ENCODE results near the gene GLP2R.
"Not testable (repeated sequence)": the region's sequence is repeated elsewhere in the genome, so short reads cannot be mapped to it uniquely, and the experiment has no call there.

Gene GLP2R

GRCh38 chr17:9899280-9900043 lies 73.7 kb downstream of the GLP2R start:
- no peak for DNase-seq (ENCODE audit: low read depth in 2 of 2)

- DNase-seq (ENCODE audit: low read depth in 2 of 2), result no peak
Observed at GRCh38 chr17:9900044-9900594, 74.4 kb downstream of the GLP2R start.

DNA sequence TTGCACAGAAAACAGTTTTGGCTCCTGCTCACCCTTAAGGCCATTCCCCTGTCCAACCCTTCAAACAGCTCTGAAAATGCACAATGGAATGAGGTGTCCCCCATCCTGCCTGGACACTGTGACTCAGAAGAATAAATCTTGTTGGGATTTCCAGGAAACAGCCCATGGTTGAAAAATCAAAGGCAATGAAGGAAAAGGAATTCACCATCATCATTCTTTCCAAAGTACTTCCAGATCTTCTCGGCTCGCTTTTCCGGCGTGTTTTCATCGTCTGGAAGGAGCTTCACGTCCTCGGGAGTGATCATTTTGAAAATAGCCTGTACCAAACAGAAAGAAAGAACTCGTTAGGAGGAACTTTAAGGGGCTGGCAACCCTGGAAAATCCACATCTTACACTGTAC lies 75.1 kb downstream of the GLP2R start:
- no peak for DNase-seq (ENCODE audit: low read depth in 2 of 2)

- no peak for DNase-seq (ENCODE audit: low read depth in 2 of 2)
Observed at GRCh38 chr17:9902120-9902519, 76.4 kb downstream of the GLP2R start.

DNA sequence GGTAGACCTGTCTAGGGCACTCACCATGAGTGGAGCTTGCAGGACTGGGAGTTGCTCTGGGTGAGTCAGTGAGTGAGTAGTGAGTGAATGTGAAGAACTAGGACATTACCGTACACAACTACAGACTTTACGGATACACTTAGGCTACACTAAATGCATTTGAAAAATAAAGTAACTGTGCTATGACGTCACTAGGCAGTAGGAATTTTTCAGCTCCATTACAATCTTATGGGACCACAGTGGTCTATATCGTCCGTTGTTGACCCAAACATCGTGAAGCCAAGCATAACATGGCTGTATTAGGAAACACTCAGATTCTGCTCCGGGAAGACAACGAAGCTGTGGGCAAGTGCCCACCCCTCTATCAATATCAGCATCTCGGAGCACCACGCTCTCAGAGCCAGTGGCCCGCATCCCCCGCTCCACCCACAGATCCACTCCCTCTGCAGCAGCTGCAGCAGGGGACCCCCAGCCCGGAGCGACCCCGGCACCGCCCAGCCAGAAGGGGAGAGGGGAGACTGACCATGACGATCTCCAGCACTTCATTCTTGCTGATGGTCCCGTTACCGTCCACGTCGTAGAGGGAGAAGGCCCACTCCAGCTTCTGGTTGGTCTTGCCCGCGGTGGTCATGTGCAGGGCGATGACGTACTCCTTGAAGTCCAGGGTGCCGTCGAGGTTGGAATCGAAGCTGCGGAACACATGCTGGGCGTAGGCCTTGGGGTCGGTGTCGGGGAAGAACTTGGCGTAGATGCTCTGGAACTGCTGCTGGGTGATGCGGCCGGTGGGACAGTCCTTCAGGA lies 78.8 kb downstream of the GLP2R start:
- DNase-seq (ENCODE audit: low read depth in 2 of 2), result no peak

- DNase-seq (ENCODE audit: low read depth in 2 of 2), result no peak
Observed at GRCh38 chr17:9905078-9905415, 79.3 kb downstream of the GLP2R start, which contains the start of gene RCVRN. RCVRN (minus strand) TSS chr17:9905271; CDS start chr17:9905180, 91 bp downstream.

DNA sequence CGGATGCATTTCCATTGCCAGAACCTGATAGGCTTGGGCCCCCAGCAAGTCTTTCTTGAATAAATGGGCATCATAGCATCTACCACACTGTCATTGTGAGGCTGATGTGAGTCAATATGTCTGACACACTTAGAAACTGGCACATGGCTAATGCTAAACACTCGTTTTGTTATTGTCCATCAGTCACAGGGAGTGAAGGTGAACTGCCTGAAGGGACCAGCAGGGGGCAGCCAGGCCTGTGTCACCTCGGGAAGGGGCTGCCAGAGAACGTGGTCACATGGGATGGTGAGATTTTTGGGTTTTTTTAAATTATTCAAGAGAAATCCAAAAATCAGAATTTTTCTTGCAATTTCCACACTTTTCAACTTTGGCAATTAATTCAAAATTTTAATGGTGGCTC lies 80.2 kb downstream of the GLP2R start:
- DNase-seq (ENCODE audit: low read depth in 2 of 2), result no peak

DNA sequence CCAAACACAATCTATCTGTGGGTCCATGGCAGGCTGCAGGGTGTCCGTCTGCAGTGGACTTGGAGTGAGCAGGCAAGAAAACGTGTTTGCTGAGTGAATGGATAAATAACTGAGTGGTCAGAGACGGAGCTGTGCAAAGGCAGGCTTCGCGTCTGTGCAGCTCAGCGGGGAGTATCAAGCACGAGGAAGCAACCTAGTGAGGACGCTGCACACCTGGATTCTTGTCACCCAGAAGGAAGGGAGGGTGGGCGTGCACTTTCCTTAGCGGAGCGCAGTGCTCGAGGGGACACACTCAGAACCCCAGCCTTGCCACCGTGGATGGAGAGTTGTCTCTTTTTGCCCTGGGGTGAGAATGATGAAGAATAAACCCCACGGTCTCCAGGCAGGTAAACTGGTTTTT lies 80.9 kb downstream of the GLP2R start:
- no peak for DNase-seq (ENCODE audit: low read depth in 2 of 2)

DNA sequence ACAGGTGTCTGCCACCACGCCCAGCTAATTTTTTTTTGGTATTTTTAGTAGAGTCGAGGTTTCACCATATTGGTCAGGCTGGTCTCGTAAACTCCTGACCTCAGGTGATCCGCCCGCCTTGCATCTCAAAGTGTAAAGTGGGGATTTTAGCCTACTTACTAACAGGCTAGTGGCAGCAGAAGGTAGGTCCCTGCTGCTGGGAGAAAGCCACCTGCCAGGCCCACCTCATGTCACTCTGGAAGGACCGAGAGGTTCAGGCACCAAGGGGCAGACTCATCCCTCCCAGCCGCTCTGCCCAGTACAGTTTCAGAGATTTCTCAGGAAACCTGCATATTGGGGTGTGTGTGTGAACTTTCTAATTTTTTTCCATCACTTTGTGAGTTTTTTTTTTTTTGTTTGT lies 81.4 kb downstream of the GLP2R start:
- DNase-seq (ENCODE audit: low read depth in 2 of 2), result no peak

- DNase-seq (ENCODE audit: low read depth in 2 of 2), result no peak
Observed at GRCh38 chr17:9907883-9908648, 82.3 kb downstream of the GLP2R start.

DNA sequence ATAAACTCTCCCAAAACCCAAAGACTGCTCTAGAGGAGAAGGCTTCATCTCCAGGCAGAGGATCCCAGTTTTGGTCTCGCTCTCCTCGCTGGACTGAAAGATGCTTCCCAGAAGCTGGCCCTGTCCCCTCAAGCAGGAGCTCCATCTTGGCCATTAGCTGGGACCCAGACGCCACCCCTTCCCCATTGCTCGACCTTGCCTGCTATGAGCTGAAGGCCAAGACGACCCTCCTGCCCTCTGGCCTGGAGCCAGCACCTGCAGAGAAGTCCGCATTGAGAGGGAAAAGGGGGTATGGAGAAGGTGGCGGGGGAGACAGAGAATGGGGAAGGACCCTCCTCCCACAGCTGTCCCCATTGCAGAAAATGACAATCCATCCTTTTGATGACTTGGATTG lies 82.9 kb downstream of the GLP2R start:
- no peak for DNase-seq (ENCODE audit: low read depth in 2 of 2)

DNA sequence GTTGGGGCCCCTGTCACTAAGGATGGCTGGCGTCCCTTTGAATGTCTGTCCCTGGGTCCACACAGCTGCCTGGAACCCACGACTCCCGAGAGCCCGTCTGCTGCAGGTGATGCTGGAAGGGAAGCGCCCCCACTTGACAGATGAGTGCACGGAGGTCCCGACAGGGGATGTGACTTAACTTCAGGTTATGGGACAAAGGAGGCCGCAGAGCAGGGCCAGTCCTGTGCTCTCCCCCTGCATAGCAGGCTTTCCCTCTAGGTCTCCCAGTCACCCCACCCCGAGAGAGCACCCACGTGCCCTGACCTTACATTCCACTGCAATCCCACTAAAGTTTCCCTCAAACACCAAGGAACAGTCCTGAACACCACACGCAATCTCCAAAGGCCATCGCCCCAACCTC lies 85.4 kb downstream of the GLP2R start:
- DNase-seq (ENCODE audit: low read depth in 2 of 2), result no peak

DNA sequence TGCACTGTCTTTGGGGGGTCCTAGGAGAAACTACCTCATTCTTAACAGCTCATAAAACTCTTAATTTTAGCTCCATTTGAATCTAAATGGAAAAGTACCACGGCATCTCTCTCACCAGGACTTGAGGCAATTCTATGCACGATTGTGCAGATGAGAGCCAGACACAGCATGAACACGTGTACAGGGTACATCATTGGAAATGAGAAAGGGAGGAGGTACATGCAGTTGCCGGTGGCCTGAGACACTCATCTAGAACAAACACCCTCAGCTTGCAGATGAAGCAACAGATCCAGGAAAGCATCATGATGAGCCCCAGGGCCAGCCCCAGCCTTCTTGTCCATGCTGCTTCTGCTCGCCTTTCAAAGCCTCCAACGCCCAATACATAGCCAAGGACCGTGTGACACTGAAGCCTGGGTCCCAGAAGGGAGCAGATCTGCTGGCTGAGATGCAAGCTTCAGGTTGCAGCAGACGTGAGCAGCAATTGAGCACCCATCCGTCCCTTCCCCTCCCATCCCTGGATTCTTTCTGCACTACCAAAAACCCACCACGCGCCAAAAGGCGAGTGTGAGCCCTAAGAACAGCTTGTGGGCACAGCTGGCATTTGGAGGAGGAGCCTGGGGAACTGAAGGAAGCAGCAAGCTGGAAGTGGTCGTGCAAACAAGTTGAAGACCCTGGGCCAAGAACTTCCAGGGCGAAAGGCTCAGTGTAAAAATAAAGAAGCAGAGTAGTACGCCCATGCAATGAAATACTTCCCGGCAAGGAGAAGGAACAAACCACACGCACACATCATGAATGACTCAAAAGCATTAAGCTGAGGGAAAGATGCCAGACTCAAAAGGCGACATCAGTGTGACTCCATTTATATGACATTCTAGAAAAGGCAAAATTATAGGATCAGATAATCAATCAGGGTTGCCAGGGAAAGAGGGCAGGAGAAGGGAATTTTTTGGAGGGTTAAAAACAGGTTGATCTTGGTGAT lies 86.7 kb downstream of the GLP2R start:
- no peak for DNase-seq (ENCODE audit: low read depth in 2 of 2)

GRCh38 chr17:9913476-9913875 lies 87.8 kb downstream of the GLP2R start:
- no peak for DNase-seq (ENCODE audit: low read depth in 2 of 2)

DNA sequence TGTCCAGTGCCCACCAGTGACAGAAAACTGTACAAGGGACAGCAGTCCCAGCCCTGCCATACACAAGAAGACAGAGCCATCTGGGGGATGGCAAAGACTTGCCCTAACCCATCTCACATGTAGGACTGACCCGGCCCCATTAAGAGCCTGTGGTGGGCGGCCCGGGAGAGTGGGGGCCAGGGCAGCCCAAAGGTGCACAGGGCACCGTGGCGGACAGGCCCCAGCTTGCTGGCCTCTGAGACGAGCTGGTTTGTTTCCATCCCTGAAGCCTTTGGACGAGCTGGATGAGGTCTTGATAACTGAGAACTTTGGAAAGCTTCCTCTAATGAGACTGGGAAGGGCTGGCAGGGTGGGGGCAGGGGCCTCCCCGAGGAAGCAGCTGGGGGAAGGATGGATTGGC lies 90.4 kb downstream of the GLP2R start:
- no peak for DNase-seq (ENCODE audit: low read depth in 2 of 2)

- DNase-seq (ENCODE audit: low read depth in 2 of 2), result no peak
Observed at GRCh38 chr17:9917131-9917530, 91.4 kb downstream of the GLP2R start.

GRCh38 chr17:9917801-9918200 lies 92.1 kb downstream of the GLP2R start:
- no peak for DNase-seq (ENCODE audit: low read depth in 2 of 2)

DNA sequence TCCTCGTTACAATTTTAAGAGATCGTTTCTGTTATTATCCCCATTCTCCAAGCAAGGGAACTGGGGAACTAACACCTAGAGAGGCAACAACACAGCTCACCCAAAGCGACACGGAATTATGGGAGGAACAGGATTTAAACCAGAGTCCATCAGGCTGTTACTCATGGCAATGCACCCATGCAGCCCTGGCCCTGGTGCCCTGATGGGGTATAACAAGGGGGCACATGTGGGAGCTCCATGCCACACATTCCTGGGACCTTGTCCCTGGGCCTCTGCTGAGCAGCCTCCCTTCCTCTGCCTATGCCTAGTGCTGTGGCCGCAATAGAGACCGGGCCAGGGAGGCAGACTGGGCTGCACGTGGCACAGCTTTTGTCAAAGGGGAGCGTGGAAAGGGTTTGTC lies 92.6 kb downstream of the GLP2R start:
- no peak for DNase-seq (ENCODE audit: low read depth in 2 of 2)

GRCh38 chr17:9918804-9919352 lies 93.2 kb downstream of the GLP2R start:
- DNase-seq (ENCODE audit: low read depth in 2 of 2), result no peak

DNA sequence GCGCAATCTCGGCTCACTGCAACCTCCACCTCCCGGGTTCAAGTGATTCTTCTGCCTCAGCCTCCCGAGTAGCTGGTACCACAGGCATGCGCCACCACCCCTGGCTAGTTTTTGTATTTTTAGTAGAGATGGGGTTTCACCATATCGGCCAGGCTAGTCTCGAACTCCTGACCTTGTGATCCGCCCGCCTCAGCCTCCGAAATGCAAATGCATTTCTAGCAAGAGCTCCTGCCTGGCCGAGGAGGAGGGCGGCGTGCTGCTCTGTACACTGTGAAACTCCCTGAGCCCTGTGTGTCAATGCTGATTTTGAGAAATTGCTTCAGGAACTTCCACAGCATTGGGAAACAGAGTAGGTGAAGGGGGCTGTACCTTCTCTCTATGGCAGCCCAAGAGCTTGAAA lies 95.5 kb downstream of the GLP2R start:
- DNase-seq (ENCODE audit: low read depth in 2 of 2), result not testable (repeated sequence)
